HepG2 (cell line): ENCODE results near the gene MTHFD1L. TPM values are rescaled to one million over a fixed set of nuclear protein-coding genes. Genes with fewer than 3 reads are reported as not detected.

Experiments used
- ATAC-seq: fragments of 200-7000 bp; cut with Tn5 transposase; 3 replicates; pipeline ENCODE4 v1.9.1; 2020; ENCODE audit warnings: mild to moderate bottlenecking, moderate library complexity
- BruUV-seq: library from RNA; stranded (reverse); fragments of 400-500 nt; replicated peaks from 2 replicates; lab custom pipeline; 2021; lab: Mats Ljungman, UMichigan
- CTCF ChIA-PET: fragments of 300-600 bp; formaldehyde crosslinking; extraction: SDS; loops from one replicate; lab custom pipeline; 2021; ENCODE audit warnings: low total read pairs, inconsistent platforms, low intra/inter-chr PET ratio; lab: Yijun Ruan, JAX
- POLR2A ChIA-PET: fragments of 350-600 bp; sonication (Branson Sonifier 250); formaldehyde crosslinking; loops from one replicate; lab custom pipeline; 2020; ENCODE audit warnings: antibody characterized with exemption, inconsistent platforms; lab: Yijun Ruan, JAX
- DNase-seq: peaks from one replicate; pipeline ENCODE4 v3.0.0-alpha.2; 2015; ENCODE audit warnings: low spot score
- FAIRE-seq: peaks from 3 replicates; lab custom pipeline; 2011; peaks lifted over from hg19 to GRCh38; lab: Jason Lieb, UNC
- H2AFZ ChIP-seq: one replicate; pipeline ENCODE4 v1.6.1; 2011; ENCODE audit warnings: low read length, inconsistent platforms
- H3K27ac ChIP-seq: fragments of 300-600 bp; 3 replicates; pipeline ENCODE4 v1.8.0; 2011; ENCODE audit warnings: mixed run types, mild to moderate bottlenecking, mixed read lengths, low read length, inconsistent platforms; ENCODE audit not compliant: insufficient read depth; ENCODE audit errors: extremely low read length
- H3K27me3 ChIP-seq, 2 experiments: fragments of 200-600 bp in 1 of 2; 2 replicates in 1 of 2; 3 replicates in 1 of 2; pipeline versions ENCODE4 v1.6.0 to v1.8.0; 2011; ENCODE audit warnings: low read length in 2 of 2, mild to moderate bottlenecking in 2 of 2, moderate library complexity in 2 of 2, inconsistent platforms in 1 of 2; ENCODE audit not compliant: insufficient read depth in 2 of 2, control insufficient read depth in 1 of 2
- H3K36me3 ChIP-seq, 2 experiments: fragments of 200-600 bp in 1 of 2; replicated peaks in 1 of 2; 2 replicates in 1 of 2; 3 replicates in 1 of 2; pipeline versions ENCODE4 v1.5.1 to v1.8.0; 2011; ENCODE audit warnings: low read length in 2 of 2, inconsistent platforms in 1 of 2; ENCODE audit not compliant: insufficient read depth in 2 of 2, control insufficient read depth in 1 of 2
- H3K4me1 ChIP-seq: 2 replicates; pipeline ENCODE4 v1.5.1; 2012; ENCODE audit warnings: low read length, inconsistent platforms; ENCODE audit not compliant: insufficient read depth
- H3K4me2 ChIP-seq: 2 replicates; pipeline ENCODE4 v1.6.0; 2011; ENCODE audit warnings: low read depth, low read length, inconsistent platforms
- H3K4me3 ChIP-seq, 3 experiments: fragments of 200-600 bp in 1 of 3; sonication (generic), shearing (Covaris generic) in 1 of 3; replicated peaks in 1 of 3; 2 replicates each; pipeline ENCODE4 v1.5.1; 2011 to 2016; ENCODE audit warnings: low read length in 3 of 3, inconsistent platforms in 2 of 3, low read depth in 2 of 3, mild to moderate bottlenecking in 2 of 3, control low read depth in 1 of 3, mixed read lengths in 1 of 3; ENCODE audit not compliant: insufficient read depth in 1 of 3
- H3K79me2 ChIP-seq: one replicate; pipeline ENCODE4 v1.6.1; 2011; ENCODE audit warnings: low read length, inconsistent platforms; ENCODE audit not compliant: insufficient read depth
- H3K9ac ChIP-seq: 2 replicates; pipeline ENCODE4 v1.6.0; 2011; ENCODE audit warnings: mild to moderate bottlenecking, low read depth, low read length, inconsistent platforms; ENCODE audit not compliant: insufficient read depth
- H3K9me3 ChIP-seq: 2 replicates; pipeline ENCODE4 v1.5.1; 2012; ENCODE audit warnings: mild to moderate bottlenecking, low read length
- H4K20me1 ChIP-seq: 2 replicates; pipeline ENCODE4 v1.6.0; 2011; ENCODE audit warnings: inconsistent platforms, mild to moderate bottlenecking, low read length, moderate library complexity; ENCODE audit not compliant: insufficient read depth
- ATAD3A ChIP-seq: sonication (generic); formaldehyde crosslinking; IDR thresholded peaks from 2 replicates; pipeline ENCODE4 v1.4.0; 2020; ENCODE audit warnings: missing genetic modification reagents
- ELF3 ChIP-seq: IDR thresholded peaks from 2 replicates; pipeline ENCODE4 v1.6.1; 2016; ENCODE audit warnings: missing genetic modification reagents, missing compliant biosample characterization
- KDM1A ChIP-seq: IDR thresholded peaks from 2 replicates; pipeline ENCODE4 v1.6.1; 2016; ENCODE audit warnings: missing compliant biosample characterization
- MXD4 ChIP-seq: IDR thresholded peaks from 2 replicates; pipeline ENCODE4 v1.6.1; 2016; ENCODE audit warnings: mild to moderate bottlenecking, missing biosample characterization, missing genetic modification reagents
- ZNF142 ChIP-seq: sonication (generic); formaldehyde crosslinking; IDR thresholded peaks from 2 replicates; pipeline ENCODE4 v1.4.0; 2020; ENCODE audit warnings: missing genetic modification reagents
- ZNF3 ChIP-seq: IDR thresholded peaks from 2 replicates; pipeline ENCODE4 v1.7.0; 2017; ENCODE audit warnings: inconsistent platforms
- ZNF597 ChIP-seq: sonication (generic); formaldehyde crosslinking; IDR thresholded peaks from 2 replicates; pipeline ENCODE4 v1.5.0; 2020; ENCODE audit warnings: missing genetic modification reagents
- ZNF598 ChIP-seq: sonication (generic); formaldehyde crosslinking; IDR thresholded peaks from 2 replicates; pipeline ENCODE4 v1.5.1; 2020; ENCODE audit warnings: mild to moderate bottlenecking, missing genetic modification reagents, borderline replicate concordance
- ZNF713 ChIP-seq: sonication (generic); formaldehyde crosslinking; IDR thresholded peaks from 2 replicates; pipeline ENCODE4 v1.4.0; 2020; ENCODE audit warnings: mild to moderate bottlenecking, missing genetic modification reagents
- WGBS: methylation state at CpG from one replicate; pipeline ENCODE4 v1.1.6; 2017; ENCODE audit warnings: low lambda C conversion rate; 5-methylcytosine and 5-hydroxymethylcytosine counted together
- in situ Hi-C: cut with HindIII; loops from 2 replicates; pipeline ENCODE4 v1.10.0; 2017; ENCODE audit warnings: low pct_unique_long_range_greater_than_20kb; ENCODE audit not compliant: extremely low pct_ligation_motif_present
- intact Hi-C: fragments of 100-400 bp; cut with micrococcal nuclease; formaldehyde crosslinking; loops from one replicate; pipeline ENCODE4 v1.10.0; 2022; ENCODE audit not compliant: unreplicated experiment
- polyA plus RNA-seq, 8 experiments: library from polyadenylated mRNA; depleted of rRNA in 3 of 8; stranded (reverse) in 7 of 8; unstranded in 1 of 8; fragments of >200 nt; fragmentation: Illumina TruSeq in 4 of 8; extraction: Trizol in 4 of 8; gene quantifications; 2 replicates each; pipeline versions ENCODE4 v1.2.1 to v1.2.3, GENCODE V29; 2011 to 2016; ENCODE audit warnings: low read depth in 4 of 8, missing spikeins in 1 of 8, mixed read lengths in 1 of 8; ENCODE audit not compliant: insufficient read depth in 1 of 8
- total RNA-seq, 5 experiments: library from RNA; depleted of rRNA; stranded (reverse); fragments of >200 nt; fragmentation: Illumina TruSeq; extraction: Trizol; gene quantifications; 2 replicates each; pipeline ENCODE4 v1.2.3, GENCODE V29; 2016; ENCODE audit warnings: low read depth in 1 of 5
- TF ChIP-seq, protein P1 (sequence below): sonication (generic); formaldehyde crosslinking; conservative IDR thresholded peaks from 2 replicates; pipeline ENCODE4 v1.8.0; 2022; ENCODE audit warnings: low read depth, missing genetic modification reagents

MTHFD1L gene
- total and polyA plus RNA-seq, 2 of the 13 experiments (the other 11 are each of a cell fraction or from before 2014, with no cell fraction given), result 24.0 to 39.6 TPM

DNA sequence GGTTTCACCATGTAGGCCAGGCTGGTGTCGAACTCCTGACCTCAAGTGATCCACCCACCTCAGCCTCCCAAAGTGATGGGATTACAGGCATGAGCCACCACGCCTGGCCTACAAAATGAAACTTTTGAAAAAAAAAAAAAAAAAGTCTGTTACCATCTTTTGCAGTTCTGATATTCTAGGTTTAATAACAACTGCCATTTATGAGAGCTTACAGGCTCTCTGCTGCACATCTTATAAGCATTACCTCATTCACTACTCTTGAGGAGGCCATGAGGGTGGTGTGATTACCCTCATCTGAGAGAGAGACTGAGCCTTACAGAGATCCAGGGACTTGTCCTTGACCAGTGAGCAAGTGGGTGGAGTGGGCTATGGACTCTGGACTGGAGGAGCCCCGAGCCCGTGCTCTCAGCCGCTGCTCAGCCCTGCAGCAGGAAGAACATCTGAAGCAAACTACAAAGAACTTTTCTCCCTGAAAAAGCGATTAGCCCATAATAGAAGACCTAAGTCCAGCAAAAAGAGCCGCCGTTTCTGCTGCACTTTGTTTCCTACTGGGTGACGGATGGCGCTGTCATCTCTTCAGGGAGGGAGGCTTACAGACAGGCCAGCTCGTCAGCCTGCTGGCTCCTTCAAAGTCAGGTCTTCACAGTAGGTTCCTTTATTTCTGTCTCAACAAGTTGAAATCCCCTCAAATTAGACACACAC lies 254.5 kb downstream of the MTHFD1L start (continued):
- TF ChIP-seq MXD4 (CRISPR knock-in tag), result 0 out of 2 replicates have a peak, but pooled peaks have one; percentile 59
- no peak for TF ChIP-seq ZNF3 (CRISPR knock-in tag)
- no peak for TF ChIP-seq ZNF713
- TF ChIP-seq ZNF598 (CRISPR knock-in tag), result no peak; the same call in none of the 2 replicates
- peak; percentile 58; the same call in 1 of the 2 replicates for TF ChIP-seq KDM1A (CRISPR knock-in tag)
- peak; percentile 96 for TF ChIP-seq ELF3 (CRISPR knock-in tag)
- no peak for TF ChIP-seq ZNF597 (CRISPR knock-in tag)

- no peak for ATAC-seq
- Histone ChIP-seq H3K4me1 (peaks cover 63% of the 10 kb centered on the region), H4K20me1 (no peaks in the 10 kb centered on the region), H3K27me3 (no peaks in the 10 kb centered on the region), H3K36me3 (no peaks in the 10 kb centered on the region), H3K4me2 (no peak overlapping the region), H3K27ac (no peak overlapping the region), H3K4me3 (no peak overlapping the region), H2AFZ (no peak overlapping the region), H3K9ac (no peak overlapping the region), H3K79me2 (no peaks in the 10 kb centered on the region), H3K9me3 (no peaks in the 10 kb centered on the region)
- ChIA-PET POLR2A (no interaction called here), CTCF (no interaction called here)
- in situ Hi-C loops, result no loop called here
- no peak for DNase-seq
- TF ChIP-seq, protein P1, sequence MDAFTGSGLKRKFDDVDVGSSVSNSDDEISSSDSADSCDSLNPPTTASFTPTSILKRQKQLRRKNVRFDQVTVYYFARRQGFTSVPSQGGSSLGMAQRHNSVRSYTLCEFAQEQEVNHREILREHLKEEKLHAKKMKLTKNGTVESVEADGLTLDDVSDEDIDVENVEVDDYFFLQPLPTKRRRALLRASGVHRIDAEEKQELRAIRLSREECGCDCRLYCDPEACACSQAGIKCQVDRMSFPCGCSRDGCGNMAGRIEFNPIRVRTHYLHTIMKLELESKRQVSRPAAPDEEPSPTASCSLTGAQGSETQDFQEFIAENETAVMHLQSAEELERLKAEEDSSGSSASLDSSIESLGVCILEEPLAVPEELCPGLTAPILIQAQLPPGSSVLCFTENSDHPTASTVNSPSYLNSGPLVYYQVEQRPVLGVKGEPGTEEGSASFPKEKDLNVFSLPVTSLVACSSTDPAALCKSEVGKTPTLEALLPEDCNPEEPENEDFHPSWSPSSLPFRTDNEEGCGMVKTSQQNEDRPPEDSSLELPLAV, result no peak
- TF ChIP-seq ZNF142 (CRISPR knock-in tag), result no peak
- TF ChIP-seq ATAD3A (CRISPR knock-in tag), result no peak
- FAIRE-seq, result no peak
- BruUV-seq, result no TSS peak
- intact Hi-C loops, result loop anchor here (5.0 to 10.0 kb wide), 3 partner anchors 57 to 203 kb away; no protein-coding TSS in a partner anchor
- 100% methylated on average over 1 of the region's 1 CpG for WGBS
Measured at GRCh38 chr6:151121900-151122299, 256.4 kb downstream of the MTHFD1L start.
